ENCODE measurements around the gene MMP8.

The MMP8 gene

GRCh38 chr11:102722821-102723220 lies 1.9 kb downstream of the MMP8 start:
- no peak for DNase-seq (ENCODE audit: low read depth in 1 of 2, low spot score in 1 of 2)

GRCh38 chr11:102719620-102720277 lies 5.0 kb downstream of the MMP8 start:
- no peak for DNase-seq (ENCODE audit: low read depth in 1 of 2, low spot score in 1 of 2)

GRCh38 chr11:102717280-102717679 lies 7.5 kb downstream of the MMP8 start:
- no peak for DNase-seq (ENCODE audit: low read depth in 1 of 2, low spot score in 1 of 2)

GRCh38 chr11:102716527-102716926 lies 8.2 kb downstream of the MMP8 start:
- DNase-seq (ENCODE audit: low read depth in 1 of 2, low spot score in 1 of 2), result no peak

GRCh38 chr11:102712137-102712536 lies 12.6 kb downstream of the MMP8 start:
- DNase-seq (ENCODE audit: low read depth in 1 of 2, low spot score in 1 of 2), result no peak

GRCh38 chr11:102709201-102709945 lies 15.4 kb downstream of the MMP8 start:
- no peak for DNase-seq (ENCODE audit: low read depth in 1 of 2, low spot score in 1 of 2)

GRCh38 chr11:102708654-102709053 lies 16.1 kb downstream of the MMP8 start:
- no peak for DNase-seq (ENCODE audit: low read depth in 1 of 2, low spot score in 1 of 2)

- no peak for DNase-seq (ENCODE audit: low read depth in 1 of 2, low spot score in 1 of 2)
Measured at GRCh38 chr11:102705626-102706025, 19.1 kb downstream of the MMP8 start, which contains the start of gene MMP27. Gene MMP27 (minus strand): TSS chr11:102705769. CDS start chr11:102705714, 55 bp downstream.

- DNase-seq (ENCODE audit: low read depth in 1 of 2, low spot score in 1 of 2), result no peak
Measured at GRCh38 chr11:102704841-102705240, 19.9 kb downstream of the MMP8 start.

GRCh38 chr11:102703826-102704493 lies 20.8 kb downstream of the MMP8 start:
- no peak for DNase-seq (ENCODE audit: low read depth in 1 of 2, low spot score in 1 of 2)

- DNase-seq (ENCODE audit: low read depth in 1 of 2, low spot score in 1 of 2), result no peak
Measured at GRCh38 chr11:102695201-102695600, 29.6 kb downstream of the MMP8 start.

- no peak for DNase-seq (ENCODE audit: low read depth in 1 of 2, low spot score in 1 of 2)
Measured at GRCh38 chr11:102685754-102686153, 39.0 kb downstream of the MMP8 start.

- no peak for DNase-seq (ENCODE audit: low read depth in 1 of 2, low spot score in 1 of 2)
Measured at GRCh38 chr11:102685338-102685737, 39.4 kb downstream of the MMP8 start.

GRCh38 chr11:102683277-102683676 lies 41.5 kb downstream of the MMP8 start:
- no peak for DNase-seq (ENCODE audit: low read depth in 1 of 2, low spot score in 1 of 2)

- no peak for DNase-seq (ENCODE audit: low read depth in 1 of 2, low spot score in 1 of 2)
Measured at GRCh38 chr11:102680945-102681344, 43.8 kb downstream of the MMP8 start.

- no peak for DNase-seq (ENCODE audit: low read depth in 1 of 2, low spot score in 1 of 2)
Measured at GRCh38 chr11:102678022-102678421, 46.7 kb downstream of the MMP8 start.

- DNase-seq (ENCODE audit: low read depth in 1 of 2, low spot score in 1 of 2), result no peak
Measured at GRCh38 chr11:102676084-102676483, 48.7 kb downstream of the MMP8 start.

GRCh38 chr11:102669664-102670063 lies 55.1 kb downstream of the MMP8 start:
- no peak for DNase-seq (ENCODE audit: low read depth in 1 of 2, low spot score in 1 of 2)

GRCh38 chr11:102666331-102666957 lies 58.3 kb downstream of the MMP8 start:
- no peak for DNase-seq (ENCODE audit: low read depth in 1 of 2, low spot score in 1 of 2)

- no peak for DNase-seq (ENCODE audit: low read depth in 1 of 2, low spot score in 1 of 2)
Measured at GRCh38 chr11:102664001-102664752, 60.6 kb downstream of the MMP8 start.

GRCh38 chr11:102662607-102663006 lies 62.1 kb downstream of the MMP8 start:
- no peak for DNase-seq (ENCODE audit: low read depth in 1 of 2, low spot score in 1 of 2)
